NCI-H2227 (cell line): ENCODE data around the gene TAF15.

ENCODE experiments used
- DNase-seq: peaks from one replicate; lab custom pipeline; 2025; ENCODE audit not compliant: unreplicated experiment; lab: John Stamatoyannopoulos, UW

The TAF15 gene

DNA sequence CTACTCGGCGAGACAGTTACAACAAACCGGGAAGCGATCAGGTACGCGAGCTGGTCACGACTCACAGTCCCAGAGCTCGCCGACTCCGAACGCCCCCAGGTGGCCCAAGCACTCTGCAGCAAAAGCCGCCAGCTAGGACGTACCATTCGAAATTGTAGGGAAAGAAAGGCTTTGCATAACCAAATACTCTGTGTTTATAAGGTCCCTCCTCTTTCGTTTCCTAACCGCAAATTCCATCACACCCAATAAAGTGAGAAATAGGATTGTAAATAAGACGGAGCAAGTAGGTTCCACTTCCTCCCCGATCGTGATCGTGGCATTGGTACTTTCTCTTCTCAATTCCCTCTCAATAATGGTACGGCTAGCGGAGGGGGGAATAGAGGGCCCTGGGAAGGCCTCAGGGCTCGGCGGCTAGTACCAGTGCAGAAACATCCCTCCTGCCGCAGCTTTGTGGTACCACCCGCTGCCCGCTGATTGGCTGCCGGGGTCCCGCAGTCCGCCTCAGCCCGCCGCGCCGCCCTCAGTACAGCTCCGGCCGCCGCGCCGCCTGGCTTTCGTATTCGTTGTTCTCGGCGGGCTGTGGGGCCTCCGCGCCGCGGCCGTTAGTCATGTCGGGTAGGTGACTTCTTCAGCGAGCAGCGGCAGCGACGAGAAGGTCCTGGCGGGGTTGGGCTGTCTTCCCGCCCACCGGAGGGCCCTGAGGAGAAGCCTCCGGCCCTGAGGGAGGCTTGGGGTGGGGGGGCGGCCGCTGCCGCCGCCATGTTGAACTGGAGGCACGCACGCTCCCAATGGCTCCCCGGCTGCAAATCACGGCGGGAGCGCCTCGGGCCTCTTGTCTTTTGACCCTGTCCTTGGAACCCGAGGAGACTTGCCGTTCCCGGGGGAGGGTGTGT is at the start of gene TAF15:
Gene TAF15, plus strand, starts transcription at position 523 of the 893 bp plus-strand sequence. Its CDS starts 86 bp downstream, at position 609.
- DNase-seq: peak; percentile 95

DNA sequence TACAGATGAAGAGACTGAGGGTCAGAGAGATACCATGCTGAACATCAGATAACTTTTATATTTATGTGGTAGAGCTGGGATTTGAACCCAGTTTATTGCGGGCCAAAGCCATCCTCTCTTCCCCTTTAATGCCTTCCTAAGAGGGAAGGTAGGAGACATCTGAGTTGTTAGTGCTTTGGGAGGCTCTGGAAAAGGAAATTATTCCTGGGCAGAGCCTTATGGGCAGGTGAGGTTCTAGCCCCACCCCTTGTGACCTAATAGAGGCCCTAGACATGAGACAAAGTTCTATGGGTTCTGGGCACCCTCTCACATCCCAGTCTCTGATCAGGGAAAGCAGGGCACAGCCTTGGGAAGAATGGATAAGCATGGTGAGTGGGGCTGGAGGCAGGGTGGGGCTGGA is 48.7 kb upstream of the TAF15 start, which contains the start of gene C17orf50:
Gene C17orf50, plus strand, starts transcription at position 301 of the 400 bp plus-strand sequence. Its CDS starts 55 bp downstream, at position 356.
- DNase-seq: no peak

DNA sequence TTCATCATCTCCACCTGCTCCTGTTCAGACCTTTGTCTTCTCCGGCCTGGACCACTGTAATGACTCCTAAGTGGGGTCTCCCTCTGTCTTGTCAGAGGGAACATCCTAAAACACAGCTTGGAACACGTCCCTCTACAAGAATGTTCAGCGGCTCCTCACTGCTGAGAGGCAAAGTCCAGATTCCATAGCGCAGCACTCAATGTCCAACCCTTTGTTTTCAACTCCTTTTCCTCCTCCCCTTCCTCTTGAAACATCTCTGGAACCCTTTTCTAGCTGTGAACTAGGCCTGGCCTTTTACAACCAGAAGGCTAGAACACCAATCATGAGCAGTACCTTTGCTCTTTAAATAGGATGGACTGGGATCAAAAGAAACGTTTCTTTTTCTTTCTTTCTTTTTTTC is 47.7 kb upstream of the TAF15 start:
- no peak for DNase-seq

DNA sequence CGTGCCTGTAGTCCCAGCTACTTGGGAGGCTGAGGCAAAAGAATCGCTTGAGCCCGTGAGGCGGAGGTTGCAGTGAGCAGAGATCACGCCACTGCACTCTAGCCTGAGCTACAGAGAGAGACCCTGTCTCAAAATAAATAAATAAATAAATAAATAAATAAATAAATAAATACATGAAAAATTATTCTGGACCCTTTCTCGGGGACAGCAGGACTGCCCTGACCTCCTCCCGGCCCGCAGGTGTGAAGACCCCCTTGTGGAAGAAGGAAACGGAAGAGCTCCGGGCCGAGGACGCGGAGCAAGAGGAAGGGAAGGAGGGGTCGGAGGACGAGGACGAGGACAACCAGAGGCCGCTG is 45.5 kb upstream of the TAF15 start:
- DNase-seq: no peak

DNA sequence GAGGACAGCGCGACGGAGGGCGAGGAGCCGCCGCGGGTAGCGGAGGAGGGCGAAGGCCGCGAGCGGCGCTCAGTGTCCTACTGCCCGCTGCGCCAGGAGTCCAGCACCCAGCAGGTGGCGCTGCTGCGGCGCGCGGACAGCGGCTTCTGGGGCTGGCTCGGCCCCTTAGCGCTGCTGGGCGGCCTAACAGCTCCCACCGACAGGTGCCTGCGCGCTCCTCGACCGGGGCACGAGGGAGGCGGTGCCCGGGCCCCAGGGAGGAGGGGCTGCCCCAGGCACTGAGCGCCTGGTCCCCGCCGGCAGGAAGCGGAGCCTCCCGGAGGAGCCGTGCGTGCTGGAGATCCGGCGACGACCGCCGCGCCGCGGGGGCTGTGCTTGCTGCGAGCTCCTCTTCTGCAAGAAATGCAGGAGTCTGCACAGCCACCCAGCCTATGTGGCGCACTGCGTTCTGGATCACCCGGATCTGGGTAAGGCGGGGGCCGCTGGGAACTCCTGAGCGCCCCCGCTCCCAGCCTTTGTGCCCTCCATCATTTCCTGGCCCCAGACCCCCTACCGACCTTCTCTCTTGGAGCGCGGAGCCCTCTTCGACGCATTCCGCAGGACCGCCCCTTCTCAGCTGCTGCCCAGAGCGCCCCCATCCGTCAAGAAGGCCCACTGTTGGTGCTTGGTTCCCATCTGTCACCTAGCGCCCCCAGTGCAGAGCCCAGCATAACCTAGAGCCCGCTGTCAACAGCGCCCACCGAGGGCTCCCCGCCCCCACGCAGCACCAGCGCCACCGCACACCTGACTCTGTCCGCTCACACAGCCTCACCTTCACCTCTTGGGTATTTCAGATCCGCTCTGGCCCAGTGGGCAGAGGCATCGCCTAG is 44.9 kb upstream of the TAF15 start:
- DNase-seq: peak; percentile 92

DNA sequence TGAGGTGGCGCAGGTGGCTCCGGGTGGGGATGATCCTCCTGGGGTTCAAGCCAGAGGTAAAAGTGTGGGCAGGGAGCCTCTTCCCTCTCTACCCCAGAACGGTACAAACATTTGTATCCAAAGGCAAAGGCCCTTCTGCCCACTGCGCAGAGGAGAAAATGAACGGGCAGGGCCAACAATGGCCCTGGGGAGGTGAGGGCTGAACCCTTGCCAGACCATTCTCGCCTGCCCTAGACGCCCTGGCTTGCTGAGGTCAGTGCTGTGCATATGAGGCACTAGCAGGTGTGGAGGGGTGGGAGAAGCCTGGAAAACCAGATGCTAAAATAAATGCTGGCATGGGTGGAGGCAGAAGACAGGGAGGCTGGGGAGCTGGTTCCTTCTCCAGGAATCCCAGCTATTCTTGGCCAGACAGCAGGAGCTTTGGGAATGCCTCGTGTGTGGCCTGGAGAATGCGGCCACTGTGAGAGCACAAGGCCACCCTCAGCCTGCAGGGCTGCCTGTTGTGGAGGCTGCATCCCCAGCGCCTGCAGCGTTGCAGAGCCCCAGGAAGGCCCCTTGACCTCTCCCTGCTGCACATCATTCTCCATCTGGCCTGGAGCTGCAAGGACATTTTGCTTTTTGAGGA is 44.1 kb upstream of the TAF15 start:
- DNase-seq: no peak

DNA sequence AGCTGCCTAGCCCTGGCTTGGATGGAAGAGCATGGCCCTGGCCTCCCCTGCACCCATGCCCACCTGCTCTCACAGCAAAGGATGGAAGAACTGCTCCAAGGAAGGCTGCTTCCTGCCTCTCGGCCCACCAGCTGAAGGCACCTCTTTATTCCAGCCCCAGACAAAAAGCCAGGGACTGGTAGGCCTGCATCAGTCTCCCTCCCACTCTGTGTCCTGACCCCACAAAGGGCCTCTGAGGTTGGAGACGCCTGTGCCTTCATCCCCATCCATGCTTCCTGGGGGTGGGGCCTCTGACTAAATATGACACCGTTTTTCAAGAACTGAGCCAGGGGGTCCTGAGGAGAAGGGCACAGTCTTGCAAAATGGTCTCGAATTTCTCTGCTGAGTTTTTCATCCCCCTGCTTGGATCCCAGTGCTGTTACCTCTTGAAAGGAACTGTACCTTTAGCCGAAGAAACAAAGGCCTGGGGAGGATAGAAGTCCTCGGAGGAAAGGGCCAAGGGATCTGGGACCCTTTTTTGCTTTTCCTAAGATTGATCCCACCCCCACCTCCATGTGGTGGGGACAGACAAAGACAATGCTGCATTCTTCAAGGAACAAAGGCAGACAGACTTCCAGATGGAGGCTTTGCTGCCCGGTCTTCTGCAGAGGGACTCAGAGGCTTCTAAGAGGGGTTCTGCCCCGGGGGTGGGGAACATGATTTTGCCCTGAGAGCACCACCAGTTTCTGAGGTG is 43.4 kb upstream of the TAF15 start:
- DNase-seq: no peak

DNA sequence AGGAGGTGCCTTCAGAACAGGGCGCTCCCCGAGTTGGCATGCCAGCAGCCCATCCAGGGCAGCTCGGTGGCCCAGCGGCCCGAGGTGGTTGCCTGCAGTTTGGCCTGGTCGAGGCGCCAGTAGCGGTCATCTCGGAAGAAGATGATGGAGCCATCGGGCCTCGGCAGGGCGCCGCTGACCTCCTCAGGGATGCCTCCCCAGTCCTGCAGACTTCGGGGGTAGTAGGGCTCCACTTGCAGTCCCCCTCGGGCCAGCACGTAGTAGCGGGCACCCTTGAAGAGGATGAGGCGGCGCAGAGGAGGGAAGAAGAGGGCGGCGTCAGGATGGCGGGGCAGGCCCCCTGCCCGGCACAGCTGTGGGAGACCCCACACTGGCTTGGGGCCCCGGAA is 42.8 kb upstream of the TAF15 start:
- DNase-seq: no peak

DNA sequence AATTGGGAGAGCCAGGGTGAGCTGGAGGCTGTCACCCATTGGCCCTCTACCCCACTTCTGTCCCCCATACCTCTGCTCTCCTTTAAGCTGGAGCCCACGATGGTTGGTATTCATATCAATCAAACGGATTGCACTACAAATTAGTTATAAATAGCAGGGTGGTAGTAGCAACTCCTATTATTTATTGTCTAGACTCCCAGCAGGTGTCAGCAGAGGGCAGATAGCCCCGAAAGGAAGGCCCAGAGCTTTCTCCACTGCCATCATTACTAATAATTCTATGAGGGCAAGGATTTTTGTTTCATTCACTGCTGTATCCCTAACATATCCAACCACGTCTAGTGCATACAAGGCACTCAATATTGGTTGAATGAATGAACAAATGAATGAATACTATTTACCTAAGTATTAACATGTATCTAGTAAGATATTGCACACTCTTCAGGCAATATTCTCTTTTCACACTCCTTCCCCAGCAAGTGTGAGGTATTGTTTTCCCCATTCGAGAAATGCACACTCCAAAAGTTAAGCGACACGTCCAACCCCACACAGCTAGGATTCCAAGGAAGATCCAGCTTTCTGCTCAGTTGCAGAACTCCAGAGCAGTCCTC is 42.3 kb upstream of the TAF15 start:
- DNase-seq: peak; percentile 14

DNA sequence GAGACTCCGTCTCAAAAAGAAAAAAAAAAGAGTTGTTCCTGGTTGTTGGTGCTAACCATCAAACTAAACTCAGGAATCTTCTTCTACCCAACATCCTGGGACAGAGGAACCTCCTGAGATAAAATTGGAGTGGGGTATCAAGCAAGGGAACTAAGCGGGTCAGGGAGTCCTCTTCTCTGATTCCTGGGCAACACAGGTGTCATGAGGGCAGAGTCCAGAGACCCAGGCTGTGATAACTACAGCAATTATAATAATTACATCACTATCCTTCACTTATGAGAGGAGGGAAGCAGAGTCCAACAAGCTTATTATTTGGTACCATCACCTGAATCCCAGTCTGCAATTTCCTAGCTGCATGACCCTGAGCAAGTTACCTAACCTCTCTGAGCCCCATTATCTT is 40.5 kb upstream of the TAF15 start:
- no peak for DNase-seq

DNA sequence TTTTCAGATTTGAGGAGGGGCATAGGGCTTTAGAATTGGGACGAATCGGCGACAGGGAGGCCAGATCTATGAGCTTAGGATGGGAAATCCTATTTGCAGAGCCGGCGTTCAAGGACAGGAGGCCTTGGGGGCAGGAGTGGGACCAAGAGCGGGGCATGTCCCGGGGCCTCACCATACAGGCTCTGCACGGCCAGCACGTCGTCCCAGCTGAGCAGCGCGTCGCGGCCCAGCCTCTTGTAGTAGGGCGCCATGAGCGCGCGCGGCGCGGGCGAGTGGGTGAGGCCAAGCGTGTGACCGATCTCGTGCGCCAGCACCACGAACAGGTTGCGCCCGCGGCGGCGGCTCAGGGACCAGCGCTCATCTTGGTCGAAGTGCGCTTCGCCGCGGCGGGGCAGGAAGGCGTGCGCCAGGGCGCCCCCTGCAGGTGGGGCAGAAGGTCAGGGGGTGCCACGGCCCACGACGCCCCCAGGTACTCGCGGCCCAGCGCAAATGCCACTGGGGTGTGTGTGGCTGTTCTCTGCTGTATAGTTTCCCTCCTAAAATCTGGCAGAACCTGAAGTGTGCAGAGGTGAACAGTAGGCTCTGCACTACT is 39.3 kb upstream of the TAF15 start:
- DNase-seq: no peak

DNA sequence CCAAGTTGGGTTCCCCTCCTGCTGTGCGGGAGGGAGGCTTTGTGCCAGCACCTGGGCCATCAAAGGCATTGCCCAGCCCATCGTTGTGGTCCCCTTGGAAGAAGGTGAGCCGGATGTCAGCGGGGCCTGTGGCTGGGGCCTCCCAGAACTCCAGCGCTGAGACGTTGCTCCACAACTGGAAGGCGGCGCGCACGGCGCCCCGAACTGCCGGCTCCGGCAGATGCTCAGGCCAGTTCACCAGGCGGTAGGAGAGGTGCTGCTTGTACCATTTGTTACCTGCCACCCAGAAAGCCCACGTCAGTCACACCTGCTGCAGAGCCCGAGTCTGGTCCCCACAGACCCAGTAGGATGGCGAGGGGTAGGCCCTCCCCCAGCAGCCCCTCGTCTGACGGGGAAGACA is 36.2 kb upstream of the TAF15 start:
- no peak for DNase-seq

DNA sequence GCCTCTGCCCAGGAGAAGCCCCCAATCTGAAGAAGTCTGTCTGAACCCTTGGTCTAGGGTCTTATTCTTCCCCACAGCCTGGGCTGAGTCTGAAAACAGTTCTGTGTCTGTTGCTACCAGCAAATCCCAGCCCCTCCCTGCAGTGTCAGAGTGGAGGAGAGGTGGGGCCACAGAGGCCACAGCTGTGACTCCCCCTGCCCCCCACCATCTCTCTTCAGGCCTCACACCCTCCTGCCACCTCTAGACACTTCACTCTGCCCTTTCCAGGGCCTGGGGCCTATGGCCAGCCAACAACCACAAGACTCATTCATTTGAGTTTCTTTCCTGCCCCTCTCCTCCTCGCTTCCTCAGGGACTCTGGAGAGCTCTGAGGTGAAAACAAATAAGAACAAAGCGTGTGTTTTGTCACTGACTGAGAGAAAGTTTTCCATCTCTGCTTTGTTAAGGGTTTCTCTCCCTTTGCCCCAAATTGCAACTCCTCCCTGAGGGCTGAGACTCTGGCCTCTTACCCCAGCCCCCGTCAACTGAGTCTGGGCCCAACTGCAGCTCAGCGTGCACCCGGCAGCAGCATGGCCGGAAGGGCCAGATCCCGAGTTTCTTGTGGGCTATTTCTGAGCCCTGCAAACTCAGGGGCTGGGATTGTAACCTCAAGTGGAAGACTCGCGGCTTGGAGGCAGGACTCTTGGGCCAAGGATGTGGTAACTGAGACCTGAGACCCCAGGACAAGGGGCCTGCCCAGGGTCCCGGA is 35.4 kb upstream of the TAF15 start:
- DNase-seq: no peak

DNA sequence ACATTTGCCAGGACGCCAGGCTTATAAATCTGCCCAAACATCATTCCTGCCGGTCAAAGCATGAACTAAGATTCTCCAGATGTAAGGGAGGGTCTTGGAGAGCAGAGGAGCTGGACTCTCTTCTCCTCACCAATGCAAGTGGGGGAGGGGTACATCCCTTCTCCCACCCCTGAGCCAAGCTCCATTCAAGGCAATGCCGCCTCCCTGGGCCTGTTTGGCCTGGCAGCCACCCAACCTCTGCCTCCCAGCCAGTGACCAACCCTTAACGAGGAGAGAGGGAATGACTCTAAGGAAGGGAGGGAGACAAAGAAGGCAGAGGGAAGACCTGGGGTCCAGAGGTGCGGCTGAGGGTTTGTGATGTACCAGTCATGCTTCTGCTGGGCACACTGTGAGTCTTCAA is 34.8 kb upstream of the TAF15 start:
- no peak for DNase-seq

DNA sequence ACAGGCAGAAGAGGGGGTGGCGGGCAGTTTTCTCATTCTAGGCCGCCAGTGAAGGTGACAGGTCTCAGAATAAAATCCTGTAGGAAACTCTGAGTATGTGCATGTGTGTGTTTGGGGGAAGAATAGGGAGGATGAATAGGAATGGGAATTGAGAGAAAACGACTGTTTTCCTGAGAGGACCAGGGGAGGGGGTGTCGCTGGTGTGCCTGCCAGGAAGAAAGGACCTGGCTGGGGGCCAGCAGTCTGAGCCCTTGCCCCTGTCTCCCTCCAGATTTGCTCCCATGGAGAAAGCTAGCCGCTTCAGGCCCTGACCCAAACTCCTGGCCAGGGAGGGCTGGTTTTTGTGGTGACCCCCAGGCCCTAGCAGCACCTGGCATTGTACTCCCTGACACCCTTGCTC is 34.2 kb upstream of the TAF15 start:
- no peak for DNase-seq

DNA sequence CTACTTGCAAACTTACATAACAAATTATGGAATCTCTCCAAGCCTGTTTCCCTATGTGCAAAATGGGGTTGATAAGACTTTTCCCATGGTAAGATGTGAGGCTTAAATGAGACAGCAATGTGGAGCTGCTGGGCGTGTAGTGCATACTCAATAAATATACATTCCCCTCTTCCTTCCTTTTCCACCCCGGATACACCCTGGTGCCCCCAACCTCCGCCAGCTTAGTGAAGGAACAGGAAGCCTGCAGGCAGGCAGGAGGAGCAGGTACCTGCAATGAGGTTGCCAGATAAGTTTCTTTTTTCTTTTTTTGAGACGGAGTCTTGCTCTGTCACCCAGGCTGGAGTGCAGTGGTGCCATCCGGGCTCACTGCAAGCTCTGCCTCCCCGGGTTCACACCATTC is 33.7 kb upstream of the TAF15 start:
- DNase-seq: no peak

DNA sequence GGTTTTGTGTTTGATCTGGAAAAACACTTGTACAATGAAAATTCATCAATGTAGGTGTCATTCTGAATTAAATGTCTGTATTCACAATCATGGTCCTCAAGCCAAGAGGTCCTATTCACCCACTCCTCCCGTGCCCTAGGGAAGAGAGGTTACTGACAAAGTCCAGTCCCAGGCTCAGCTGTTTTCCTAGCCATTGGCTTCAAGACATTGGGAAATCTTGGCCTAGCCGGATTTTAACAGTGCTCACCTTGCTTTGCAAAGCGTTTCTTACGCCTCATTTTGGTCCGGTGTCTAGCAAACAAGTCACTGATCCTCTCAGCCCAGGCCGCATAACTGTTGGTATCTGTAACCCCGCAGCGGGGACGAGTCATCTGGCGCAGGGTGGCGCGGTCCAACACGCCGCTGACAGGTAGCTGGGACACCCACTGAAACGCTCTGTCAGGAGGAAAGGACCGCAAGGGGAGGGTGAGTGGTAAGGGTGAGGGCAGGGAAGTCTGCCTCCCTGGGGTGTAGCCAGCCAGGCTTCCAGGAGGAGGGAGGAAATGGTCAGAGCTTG is 30.6 kb upstream of the TAF15 start:
- no peak for DNase-seq

DNA sequence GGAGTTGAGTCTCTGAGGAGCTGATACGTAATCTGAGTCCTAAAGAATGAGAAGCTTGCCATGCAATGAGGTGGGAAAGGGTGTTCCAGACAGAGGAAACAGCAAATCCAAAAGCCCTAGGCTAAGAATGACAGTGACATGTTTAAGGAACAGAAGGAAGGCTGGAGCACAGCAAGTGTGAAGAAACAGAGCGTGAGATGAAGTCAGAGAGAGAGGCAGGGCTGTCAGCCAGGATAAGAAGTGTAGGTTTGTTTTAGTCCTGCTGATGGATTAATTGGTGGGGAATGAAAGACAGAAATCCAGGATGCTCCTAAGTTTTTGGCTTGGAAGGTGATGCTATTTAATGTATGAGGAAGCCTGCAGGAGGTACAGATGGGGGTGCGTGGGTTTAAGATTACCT is 28.3 kb upstream of the TAF15 start:
- DNase-seq: no peak

DNA sequence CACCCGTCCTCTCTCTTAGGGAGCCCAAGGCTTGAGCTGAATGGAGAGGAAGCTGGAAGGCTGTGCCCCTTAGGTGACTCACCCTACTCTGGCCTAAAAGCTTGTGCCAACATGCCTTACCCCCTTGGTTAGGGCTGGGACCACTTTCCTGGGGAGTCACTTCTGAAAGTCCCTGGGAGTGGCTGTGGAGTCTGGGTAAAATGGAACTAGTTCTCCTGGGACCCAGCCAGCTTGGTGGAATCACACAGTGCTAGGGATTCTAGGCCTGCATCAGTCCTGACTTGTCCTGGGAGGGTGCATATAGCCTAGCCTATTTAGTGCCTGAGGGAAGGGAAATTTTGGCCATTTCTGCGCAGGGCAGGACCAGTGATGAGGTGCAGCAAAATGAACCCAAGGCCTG is 24.4 kb upstream of the TAF15 start:
- DNase-seq: no peak
